ENCODE data around the gene TNRC6C. TPM values are rescaled to one million over a fixed set of nuclear protein-coding genes. Genes with fewer than 3 reads are reported as not detected.
A peak's percentile ranks its signal among the peaks of the same experiment; 100 is the strongest.
"Not testable (repeated sequence)": the region's sequence is repeated elsewhere in the genome, so short reads cannot be mapped to it uniquely, and the experiment has no call there.

Gene TNRC6C
- polyA plus RNA-seq, 3 donors, result 0.38 to 0.80 (median 0.46) TPM

- Histone ChIP-seq H2AFZ (ENCODE audit: insufficient read depth, low read depth, low read length, poor library complexity, severe bottlenecking) (no peak overlapping the region), H3K4me3 (replicated peaks in 1 of 3; ENCODE audit: low read depth in 2 of 3, low read length in 3 of 3) (no peak overlapping the region), H3K27ac (ENCODE audit: low read depth in 1 of 2, low read length in 2 of 2) (no peak overlapping the region), H3K27me3 (ENCODE audit: control insufficient read depth in 2 of 2, insufficient read depth in 2 of 2, low read length in 2 of 2) (no peaks in the 10 kb centered on the region), H4K20me1 (ENCODE audit: insufficient read depth, low read length) (no peaks in the 10 kb centered on the region), H3K9me3 (replicated peaks in 1 of 2; ENCODE audit: control insufficient read depth in 1 of 2, insufficient read depth in 1 of 2, low read length in 2 of 2) (no peaks in the 10 kb centered on the region), H3K4me1 (ENCODE audit: control insufficient read depth in 1 of 2, insufficient read depth in 2 of 2, low read length in 2 of 2) (no peaks in the 10 kb centered on the region), H3K36me3 (replicated peaks in 1 of 2; ENCODE audit: control insufficient read depth in 1 of 2, insufficient read depth in 2 of 2, low read length in 2 of 2) (peaks cover 46 to 84% of the 10 kb centered on the region in 2 donors), H3K9ac (ENCODE audit: insufficient read depth, low read length, poor library complexity, severe bottlenecking) (no peak overlapping the region), H3K79me2 (ENCODE audit: insufficient read depth, low read length) (no peaks in the 10 kb centered on the region), H3K4me2 (replicated peaks; ENCODE audit: extremely low read depth, low read length, poor library complexity, severe bottlenecking) (no peak overlapping the region)
- Mint-ChIP-seq H3K9me3 (no peaks in the 10 kb centered on the region), H3K36me3 (peaks cover 66 to 82% of the 10 kb centered on the region in 2 donors), H3K27ac (no peak overlapping the region), H3K4me1 (peaks cover 10% of the 10 kb centered on the region), H3K27me3 (ENCODE audit: low read depth in 3 of 3) (peaks cover 0 to 1% (median 0%) of the 10 kb centered on the region in 3 donors), H3K4me3 (no peak overlapping the region)
- no CpG with 5 or more reads among the region's 6 CpGs for WGBS (ENCODE audit: insufficient coverage)
- no peak for DNase-seq
- intact Hi-C loops (cut with micrococcal nuclease), result no loop called here
- no peak for TF ChIP-seq CTCF (IDR thresholded peaks at IDR 0.05)
Measured at GRCh38 chr17:78079253-78079652, 120.8 kb downstream of the TNRC6C start.

- H3K27me3 ChIP-seq (ENCODE audit: control insufficient read depth in 2 of 2, insufficient read depth in 2 of 2, low read length in 2 of 2), result no peaks in the 10 kb centered on the region
- no peaks in the 10 kb centered on the region for H3K4me1 ChIP-seq (ENCODE audit: control insufficient read depth in 1 of 2, insufficient read depth in 2 of 2, low read length in 2 of 2)
- Mint-ChIP-seq H3K4me3 (no peak overlapping the region), H3K27me3 (ENCODE audit: low read depth in 3 of 3) (peaks cover 0 to 1% (median 0%) of the 10 kb centered on the region in 3 donors), H3K9me3 (no peaks in the 10 kb centered on the region), H3K4me1 (peaks cover 10% of the 10 kb centered on the region), H3K27ac (peak overlapping the region in 1 of 7 donors; percentile 11), H3K36me3 (peaks cover 53 to 78% of the 10 kb centered on the region in 2 donors)
- no peak for TF ChIP-seq CTCF (IDR thresholded peaks at IDR 0.05)
- H3K9me3 ChIP-seq (replicated peaks in 1 of 2; ENCODE audit: control insufficient read depth in 1 of 2, insufficient read depth in 1 of 2, low read length in 2 of 2), result no peaks in the 10 kb centered on the region
- no peak overlapping the region for H3K4me3 ChIP-seq (replicated peaks in 1 of 3; ENCODE audit: low read depth in 2 of 3, low read length in 3 of 3)
- no peak overlapping the region for H3K9ac ChIP-seq (ENCODE audit: insufficient read depth, low read length, poor library complexity, severe bottlenecking)
- 90% methylated on average over 2 of the region's 3 CpGs for WGBS (ENCODE audit: insufficient coverage)
- intact Hi-C loops (cut with micrococcal nuclease), result no loop called here
- H3K79me2 ChIP-seq (ENCODE audit: insufficient read depth, low read length), result no peaks in the 10 kb centered on the region
- no peak overlapping the region for H3K27ac ChIP-seq (ENCODE audit: low read depth in 1 of 2, low read length in 2 of 2)
- DNase-seq, result no peak
- no peaks in the 10 kb centered on the region for H4K20me1 ChIP-seq (ENCODE audit: insufficient read depth, low read length)
- H3K36me3 ChIP-seq (replicated peaks in 1 of 2; ENCODE audit: control insufficient read depth in 1 of 2, insufficient read depth in 2 of 2, low read length in 2 of 2), result peaks cover 34 to 81% of the 10 kb centered on the region in 2 donors
- no peak overlapping the region for H3K4me2 ChIP-seq (replicated peaks; ENCODE audit: extremely low read depth, low read length, poor library complexity, severe bottlenecking)
- no peak overlapping the region for H2AFZ ChIP-seq (ENCODE audit: insufficient read depth, low read depth, low read length, poor library complexity, severe bottlenecking)
Measured at GRCh38 chr17:78081551-78081950, 123.0 kb downstream of the TNRC6C start.

- H3K9me3 Mint-ChIP-seq; DNase-seq; H3K9ac ChIP-seq (ENCODE audit: insufficient read depth, low read length, poor library complexity, severe bottlenecking); H3K27me3 ChIP-seq (ENCODE audit: control insufficient read depth in 2 of 2, insufficient read depth in 2 of 2, low read length in 2 of 2); H3K27ac ChIP-seq (ENCODE audit: low read depth in 1 of 2, low read length in 2 of 2); H2AFZ ChIP-seq (ENCODE audit: insufficient read depth, low read depth, low read length, poor library complexity, severe bottlenecking); H3K27me3 Mint-ChIP-seq (ENCODE audit: low read depth in 3 of 3); H3K79me2 ChIP-seq (ENCODE audit: insufficient read depth, low read length); H3K4me1 ChIP-seq (ENCODE audit: control insufficient read depth in 1 of 2, insufficient read depth in 2 of 2, low read length in 2 of 2); H3K9me3 ChIP-seq (replicated peaks in 1 of 2; ENCODE audit: control insufficient read depth in 1 of 2, insufficient read depth in 1 of 2, low read length in 2 of 2); H3K4me3 Mint-ChIP-seq; H3K4me1 Mint-ChIP-seq; H4K20me1 ChIP-seq (ENCODE audit: insufficient read depth, low read length); H3K4me2 ChIP-seq (replicated peaks; ENCODE audit: extremely low read depth, low read length, poor library complexity, severe bottlenecking); H3K4me3 ChIP-seq (replicated peaks in 1 of 3; ENCODE audit: low read depth in 2 of 3, low read length in 3 of 3); intact Hi-C loops (cut with micrococcal nuclease): not testable (repeated sequence)
- peaks cover 36 to 81% of the 10 kb centered on the region in 2 donors for H3K36me3 ChIP-seq (replicated peaks in 1 of 2; ENCODE audit: control insufficient read depth in 1 of 2, insufficient read depth in 2 of 2, low read length in 2 of 2)
- Mint-ChIP-seq H3K27ac (peak overlapping the region in 1 of 7 donors; percentile 48), H3K36me3 (peaks cover 52 to 77% of the 10 kb centered on the region in 2 donors)
- WGBS (ENCODE audit: insufficient coverage), result no CpG with 5 or more reads among the region's 5 CpGs
Measured at GRCh38 chr17:78082355-78082872, 123.9 kb downstream of the TNRC6C start.

Measured in CD14-positive monocyte (primary cell).